Mesothelial cell of epicardium (in vitro differentiated cells): ENCODE results near the gene POLR3H. TPM values are rescaled to one million over a fixed set of nuclear protein-coding genes. Genes with fewer than 3 reads are reported as not detected.

Experiments used
- DNase-seq, 2 experiments: peaks; one replicate each; pipeline ENCODE4 v3.0.0; 2021; ENCODE audit warnings: low spot score in 2 of 2; ENCODE audit not compliant: unreplicated experiment in 2 of 2
- H3K27ac Mint-ChIP-seq: 2 replicates; pipeline ENCODE4 v1.8.0; 2021; ENCODE audit warnings: mixed read lengths
- H3K27me3 Mint-ChIP-seq: 2 replicates; pipeline ENCODE4 v1.8.0; 2021; ENCODE audit warnings: low read depth, mixed read lengths
- H3K36me3 Mint-ChIP-seq: 2 replicates; pipeline ENCODE4 v1.8.0; 2021; ENCODE audit warnings: mixed read lengths
- H3K4me1 Mint-ChIP-seq: 2 replicates; pipeline ENCODE4 v1.8.0; 2021; ENCODE audit warnings: mixed read lengths
- H3K4me3 Mint-ChIP-seq: 2 replicates; pipeline ENCODE4 v1.8.0; 2021; ENCODE audit warnings: mild to moderate bottlenecking, moderate library complexity, mixed read lengths
- H3K9me3 Mint-ChIP-seq: 2 replicates; pipeline ENCODE4 v1.8.0; 2021; ENCODE audit warnings: mixed read lengths
- CTCF ChIP-seq: fragments of 200-600 bp; sonication (generic); IDR thresholded peaks from one replicate; pipeline ENCODE4 v1.5.0; 2021; ENCODE audit warnings: antibody characterized with exemption; ENCODE audit not compliant: unreplicated experiment
- total RNA-seq: library from RNA; stranded (reverse); gene quantifications from 3 replicates; pipeline ENCODE4 v1.2.1, GENCODE V29; 2021

POLR3H gene
- total RNA-seq, 1 donor from 2014 or later: 47.4 TPM

DNA sequence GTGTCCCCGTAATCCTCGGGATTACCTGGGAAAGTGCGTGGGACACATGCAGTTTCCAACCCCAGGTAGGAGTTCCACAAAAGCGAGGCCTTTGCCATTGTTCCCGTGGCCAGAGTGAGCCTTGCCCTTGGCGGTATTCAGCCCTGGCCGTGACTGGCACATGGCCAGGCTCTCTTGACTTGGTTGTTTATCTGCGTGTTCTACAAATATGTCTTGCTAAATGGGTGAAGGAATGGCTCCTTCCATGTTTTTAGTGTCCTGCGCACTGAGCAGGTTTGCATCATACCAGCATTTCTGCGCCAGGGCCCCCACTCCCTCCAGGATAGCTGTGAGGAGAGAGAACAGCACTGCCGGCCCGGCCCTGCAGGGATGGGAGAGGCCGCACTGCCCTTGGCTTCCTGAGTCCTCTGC lies 20.0 kb downstream of the POLR3H start:
- no peak overlapping the region for H3K4me3 Mint-ChIP-seq
- H3K27ac Mint-ChIP-seq: peak overlapping the region; percentile 66
- DNase-seq: no peak
- peaks cover 12% of the 10 kb centered on the region for H3K36me3 Mint-ChIP-seq
- no peaks in the 10 kb centered on the region for H3K9me3 Mint-ChIP-seq
- TF ChIP-seq CTCF: no peak
- no peaks in the 10 kb centered on the region for H3K4me1 Mint-ChIP-seq
- no peaks in the 10 kb centered on the region for H3K27me3 Mint-ChIP-seq

DNA sequence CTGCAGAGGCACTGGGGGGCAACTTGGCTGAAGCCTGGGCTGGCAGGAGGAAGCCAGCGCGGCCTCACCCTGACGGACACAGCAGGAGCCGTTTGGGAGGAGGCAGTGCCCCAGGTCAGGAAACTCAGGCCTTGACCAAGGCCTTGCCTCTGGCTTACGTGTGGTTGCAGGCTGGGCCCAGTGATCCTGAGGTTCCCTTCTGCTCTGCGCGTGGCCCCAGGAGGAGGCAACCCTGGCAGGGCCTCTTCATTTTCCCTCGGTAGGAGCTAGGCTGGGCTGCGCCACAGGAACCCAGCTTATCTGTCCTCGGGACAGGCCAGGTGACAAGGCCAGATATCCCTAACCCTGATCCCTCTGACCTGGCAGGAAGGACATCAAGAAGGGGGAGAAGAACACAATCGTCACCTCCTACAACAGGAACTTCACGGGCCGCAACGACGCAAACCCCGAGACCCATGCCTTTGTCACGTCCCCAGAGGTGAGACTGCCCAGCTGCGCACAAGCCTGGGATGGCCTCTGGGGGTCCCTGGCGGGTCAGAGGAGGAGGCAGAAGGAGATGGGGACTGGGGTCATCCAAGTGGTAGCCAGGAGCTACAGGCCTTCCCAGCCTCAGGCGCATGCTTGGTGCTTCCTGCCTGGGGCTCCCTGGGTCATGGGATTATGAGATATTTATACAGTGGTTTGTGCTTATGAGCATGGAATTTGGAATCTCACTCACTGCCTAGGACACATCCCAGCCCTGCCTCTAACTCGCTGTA lies 20.6 kb downstream of the POLR3H start:
- TF ChIP-seq CTCF: no peak
- Mint-ChIP-seq H3K4me1 (no peaks in the 10 kb centered on the region), H3K27ac (peak overlapping the region; percentile 66), H3K9me3 (no peaks in the 10 kb centered on the region), H3K4me3 (no peak overlapping the region), H3K36me3 (peaks cover 7% of the 10 kb centered on the region), H3K27me3 (no peaks in the 10 kb centered on the region)
- no peak for DNase-seq

DNA sequence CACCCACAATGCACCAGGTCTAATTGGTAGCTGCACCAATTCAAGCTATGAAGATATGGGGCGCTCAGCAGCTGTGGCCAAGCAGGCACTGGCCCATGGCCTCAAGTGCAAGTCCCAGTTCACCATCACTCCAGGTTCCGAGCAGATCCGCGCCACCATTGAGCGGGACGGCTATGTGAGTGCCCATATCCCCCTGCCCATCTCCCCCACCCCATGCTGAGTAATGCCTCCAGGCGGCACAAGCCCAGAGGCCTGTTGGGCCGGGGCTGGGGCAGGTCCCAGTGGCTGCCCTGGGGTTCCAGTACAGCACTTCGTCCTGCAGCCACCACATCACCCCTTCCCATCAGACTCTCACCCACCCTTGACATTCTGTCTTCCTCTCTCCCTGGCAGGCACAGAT lies 21.5 kb downstream of the POLR3H start:
- Mint-ChIP-seq H3K27me3 (no peaks in the 10 kb centered on the region), H3K36me3 (peaks cover 5% of the 10 kb centered on the region), H3K9me3 (no peaks in the 10 kb centered on the region), H3K4me3 (no peak overlapping the region), H3K4me1 (no peaks in the 10 kb centered on the region), H3K27ac (no peak overlapping the region)
- DNase-seq: no peak
- TF ChIP-seq CTCF: no peak

DNA sequence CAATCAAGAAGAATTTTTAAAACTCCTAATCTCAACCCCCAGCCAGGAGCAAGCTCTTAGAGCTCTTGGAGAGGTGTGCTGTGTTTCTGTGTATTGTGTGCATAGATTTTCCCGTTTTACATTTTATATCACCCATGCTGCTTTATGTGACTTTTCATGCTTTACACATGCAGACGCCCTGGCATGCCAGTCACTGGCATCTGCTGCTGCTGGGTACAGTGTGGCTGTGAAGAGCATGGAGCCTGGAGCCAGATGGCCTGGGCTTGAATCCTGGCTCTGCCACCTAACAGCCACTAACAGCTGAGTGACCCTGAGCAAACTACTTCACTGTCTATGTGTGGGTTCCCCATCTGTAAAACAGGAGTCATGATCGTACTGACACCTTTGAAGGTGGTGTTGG lies 23.1 kb downstream of the POLR3H start:
- Mint-ChIP-seq H3K4me3 (no peak overlapping the region), H3K27ac (no peak overlapping the region), H3K27me3 (no peaks in the 10 kb centered on the region), H3K36me3 (peaks cover 3% of the 10 kb centered on the region), H3K9me3 (no peaks in the 10 kb centered on the region), H3K4me1 (no peaks in the 10 kb centered on the region)
- TF ChIP-seq CTCF: no peak
- no peak for DNase-seq

DNA sequence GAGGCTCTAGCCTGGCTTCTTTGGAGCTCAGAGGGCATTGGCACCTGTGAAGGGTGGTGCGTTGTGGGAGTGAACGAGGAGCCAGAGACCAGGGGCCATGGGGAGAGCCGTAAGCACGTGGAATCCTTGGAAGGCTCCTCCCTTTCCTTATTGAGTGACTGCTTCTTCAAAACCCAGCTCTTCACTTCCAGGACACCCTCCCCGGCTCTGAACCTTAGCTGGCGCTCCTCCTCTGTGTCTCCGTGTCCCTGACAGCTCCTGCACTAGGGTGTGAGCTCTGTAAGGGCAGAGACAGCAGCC lies 26.3 kb downstream of the POLR3H start:
- Mint-ChIP-seq H3K36me3 (peaks cover 11% of the 10 kb centered on the region), H3K27me3 (no peaks in the 10 kb centered on the region)

More for the DNA sequence above, 26.3 kb downstream of the POLR3H start:
- Mint-ChIP-seq H3K4me1 (peaks cover 8% of the 10 kb centered on the region), H3K4me3 (no peak overlapping the region), H3K9me3 (no peaks in the 10 kb centered on the region), H3K27ac (no peak overlapping the region)
- peak; percentile 46 for TF ChIP-seq CTCF
- no peak for DNase-seq
